Measurements from ENCODE around the gene APOL5. TPM values are rescaled to one million over a fixed set of nuclear protein-coding genes. Genes with fewer than 3 reads are reported as not detected.

The APOL5 gene
- polyA plus RNA-seq, 1 donor (not counting 4 experiments of a cell fraction or from before 2014, with no cell fraction given) = not detected

DNA sequence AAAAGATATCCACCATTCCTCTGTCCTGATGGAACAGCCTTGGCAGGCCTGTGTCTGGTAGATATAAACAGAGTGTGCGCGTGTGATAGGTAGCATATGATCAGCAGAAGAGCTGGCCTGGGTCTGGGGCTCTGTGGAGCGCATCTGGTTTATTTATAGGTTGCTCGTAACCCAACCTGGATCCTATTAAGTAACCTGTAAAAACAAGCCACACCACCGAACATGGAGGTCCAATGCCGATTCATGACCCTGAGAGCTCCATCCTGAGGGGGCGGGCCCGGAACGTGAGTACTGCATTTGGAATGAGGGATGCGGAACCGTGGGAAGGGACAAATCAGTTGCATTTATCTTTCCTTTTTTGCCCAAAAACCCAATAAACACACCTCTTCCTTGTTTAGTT, 31.9 kb upstream of the APOL5 start:
- H3K27ac ChIP-seq (ENCODE audit: control insufficient read depth, insufficient read depth, low read length) = no peak overlapping the region
- no peak overlapping the region for H3K4me3 ChIP-seq (ENCODE audit: control insufficient read depth in 2 of 3, extremely low read depth in 1 of 3, insufficient read depth in 2 of 3, low read depth in 1 of 3, low read length in 3 of 3)
- H2AFZ ChIP-seq (ENCODE audit: control insufficient read depth, low read length) = no peak overlapping the region
- H4K20me1 ChIP-seq (ENCODE audit: control insufficient read depth, extremely low read depth, insufficient read depth, low read length) = no peaks in the 10 kb centered on the region
- FAIRE-seq (no peak), DNase-seq (ENCODE audit: low read depth, low spot score) (no peak)
- H3K27me3 ChIP-seq (ENCODE audit: control insufficient read depth, extremely low read depth, insufficient read depth, low read length) = no peaks in the 10 kb centered on the region
- no peaks in the 10 kb centered on the region for H3K9me3 ChIP-seq (ENCODE audit: control insufficient read depth, low read depth, low read length)
- no peaks in the 10 kb centered on the region for H3K9me1 ChIP-seq (ENCODE audit: control insufficient read depth, extremely low read depth, insufficient read depth, low read length)
- dilution Hi-C loops (cut with MboI; ENCODE audit: extremely low pct_ligation_motif_present, low sequenced_read_pairs) = no loop called here
- no peak overlapping the region for H3K9ac ChIP-seq (ENCODE audit: control insufficient read depth, extremely low read depth, insufficient read depth, low read length)
- no peaks in the 10 kb centered on the region for H3K36me3 ChIP-seq (ENCODE audit: control insufficient read depth in 2 of 2, extremely low read depth in 1 of 2, insufficient read depth in 2 of 2, low read length in 2 of 2)
- TF ChIP-seq, protein P1, sequence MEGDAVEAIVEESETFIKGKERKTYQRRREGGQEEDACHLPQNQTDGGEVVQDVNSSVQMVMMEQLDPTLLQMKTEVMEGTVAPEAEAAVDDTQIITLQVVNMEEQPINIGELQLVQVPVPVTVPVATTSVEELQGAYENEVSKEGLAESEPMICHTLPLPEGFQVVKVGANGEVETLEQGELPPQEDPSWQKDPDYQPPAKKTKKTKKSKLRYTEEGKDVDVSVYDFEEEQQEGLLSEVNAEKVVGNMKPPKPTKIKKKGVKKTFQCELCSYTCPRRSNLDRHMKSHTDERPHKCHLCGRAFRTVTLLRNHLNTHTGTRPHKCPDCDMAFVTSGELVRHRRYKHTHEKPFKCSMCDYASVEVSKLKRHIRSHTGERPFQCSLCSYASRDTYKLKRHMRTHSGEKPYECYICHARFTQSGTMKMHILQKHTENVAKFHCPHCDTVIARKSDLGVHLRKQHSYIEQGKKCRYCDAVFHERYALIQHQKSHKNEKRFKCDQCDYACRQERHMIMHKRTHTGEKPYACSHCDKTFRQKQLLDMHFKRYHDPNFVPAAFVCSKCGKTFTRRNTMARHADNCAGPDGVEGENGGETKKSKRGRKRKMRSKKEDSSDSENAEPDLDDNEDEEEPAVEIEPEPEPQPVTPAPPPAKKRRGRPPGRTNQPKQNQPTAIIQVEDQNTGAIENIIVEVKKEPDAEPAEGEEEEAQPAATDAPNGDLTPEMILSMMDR (optimal IDR thresholded peaks at IDR 0.05 in 1 of 3, IDR thresholded peaks at IDR 0.05 in 1 of 3, conservative IDR thresholded peaks at IDR 0.05 in 1 of 3; ENCODE audit: extremely low read depth in 1 of 3, insufficient read depth in 2 of 3, low read length in 3 of 3) = no peak
- TF ChIP-seq EZH2 (IDR thresholded peaks at IDR 0.05; ENCODE audit: low read length) = no peak
- H3K79me2 ChIP-seq (ENCODE audit: control insufficient read depth, insufficient read depth, low read length) = no peaks in the 10 kb centered on the region
- peaks cover 10% of the 10 kb centered on the region for H3K4me1 ChIP-seq (ENCODE audit: control insufficient read depth, extremely low read depth, insufficient read depth, low read length)
- no peak overlapping the region for H3K4me2 ChIP-seq (ENCODE audit: control insufficient read depth, extremely low read depth, insufficient read depth, low read depth, low read length)

DNA sequence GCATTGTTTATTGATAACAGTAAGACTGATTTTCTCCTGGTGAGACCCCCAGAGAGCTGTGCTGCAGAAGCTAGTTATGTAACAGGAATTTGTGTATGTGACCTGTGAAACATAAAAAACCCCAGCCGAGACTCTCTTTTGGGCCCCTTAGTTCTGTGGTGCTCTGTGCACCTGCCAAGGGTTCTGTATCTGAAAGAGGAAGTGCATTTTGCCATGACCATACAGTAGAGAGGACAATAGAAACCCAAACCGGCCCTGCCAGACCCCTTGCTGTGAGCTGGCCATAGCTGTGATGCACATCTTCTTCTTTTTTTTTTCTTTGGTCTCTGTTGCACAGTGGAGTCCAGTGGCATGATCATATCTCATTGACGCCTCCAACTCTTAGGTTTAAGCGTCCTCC, 31.4 kb upstream of the APOL5 start:
- Histone ChIP-seq H3K4me3 (ENCODE audit: control insufficient read depth in 2 of 3, extremely low read depth in 1 of 3, insufficient read depth in 2 of 3, low read depth in 1 of 3, low read length in 3 of 3) (no peak overlapping the region), H3K9ac (ENCODE audit: control insufficient read depth, extremely low read depth, insufficient read depth, low read length) (no peak overlapping the region), H3K36me3 (ENCODE audit: control insufficient read depth in 2 of 2, extremely low read depth in 1 of 2, insufficient read depth in 2 of 2, low read length in 2 of 2) (no peaks in the 10 kb centered on the region), H4K20me1 (ENCODE audit: control insufficient read depth, extremely low read depth, insufficient read depth, low read length) (no peaks in the 10 kb centered on the region), H3K4me2 (ENCODE audit: control insufficient read depth, extremely low read depth, insufficient read depth, low read depth, low read length) (no peak overlapping the region), H3K27me3 (ENCODE audit: control insufficient read depth, extremely low read depth, insufficient read depth, low read length) (no peaks in the 10 kb centered on the region), H3K79me2 (ENCODE audit: control insufficient read depth, insufficient read depth, low read length) (no peaks in the 10 kb centered on the region), H3K9me3 (ENCODE audit: control insufficient read depth, low read depth, low read length) (no peaks in the 10 kb centered on the region), H3K4me1 (ENCODE audit: control insufficient read depth, extremely low read depth, insufficient read depth, low read length) (peaks cover 10% of the 10 kb centered on the region), H2AFZ (ENCODE audit: control insufficient read depth, low read length) (no peak overlapping the region), H3K27ac (ENCODE audit: control insufficient read depth, insufficient read depth, low read length) (no peak overlapping the region), H3K9me1 (ENCODE audit: control insufficient read depth, extremely low read depth, insufficient read depth, low read length) (no peaks in the 10 kb centered on the region)
- dilution Hi-C loops (cut with MboI; ENCODE audit: extremely low pct_ligation_motif_present, low sequenced_read_pairs) = no loop called here
- TF ChIP-seq, protein P1 (optimal IDR thresholded peaks at IDR 0.05 in 1 of 3, IDR thresholded peaks at IDR 0.05 in 1 of 3, conservative IDR thresholded peaks at IDR 0.05 in 1 of 3; ENCODE audit: extremely low read depth in 1 of 3, insufficient read depth in 2 of 3, low read length in 3 of 3) = no peak
- no peak for TF ChIP-seq EZH2 (IDR thresholded peaks at IDR 0.05; ENCODE audit: low read length)
- no peak for FAIRE-seq
- no peak for DNase-seq (ENCODE audit: low read depth, low spot score)

Data from keratinocyte (primary cell).